ENCODE measurements around the gene RNF144A. TPM values are rescaled to one million over a fixed set of nuclear protein-coding genes. Genes with fewer than 3 reads are reported as not detected.

The RNF144A gene
- total and polyA plus RNA-seq, 9 donors = 10.4 to 47.7 (median 23.9) TPM

GRCh38 chr2:7004636-7005035, 87.4 kb downstream of the RNF144A start:
- H3K36me3 ChIP-seq = no peaks in the 10 kb centered on the region
- TF ChIP-seq CTCF (IDR thresholded peaks at IDR 0.05) = no peak
- TF ChIP-seq POLR2A (IDR thresholded peaks at IDR 0.05) = no peak
- TF ChIP-seq EP300 (IDR thresholded peaks at IDR 0.05) = no peak

GRCh38 chr2:7007488-7007845, 90.3 kb downstream of the RNF144A start:
- Histone ChIP-seq H3K9me3 (no peaks in the 10 kb centered on the region), H3K36me3 (no peaks in the 10 kb centered on the region), H3K27me3 (no peaks in the 10 kb centered on the region), H3K4me1 (ENCODE audit: insufficient read depth) (peaks cover 4% of the 10 kb centered on the region), H3K4me3 (no peak overlapping the region), H3K27ac (peak overlapping the region in 1 of 2 donors; percentile 55)
- DNase-seq = no peak
- 76 to 84% (median 79%) methylated on average over 9 of the region's 9 CpGs for WGBS, 3 donors
- TF ChIP-seq CTCF (IDR thresholded peaks at IDR 0.05) (no peak), POLR2A (IDR thresholded peaks at IDR 0.05) (no peak), EP300 (IDR thresholded peaks at IDR 0.05) (no peak)
- intact Hi-C loops (cut with DNase I) = no loop called here

More at GRCh38 chr2:7004636-7005035, 87.4 kb downstream of the RNF144A start:
- Histone ChIP-seq H3K4me3 (no peak overlapping the region), H3K27me3 (no peaks in the 10 kb centered on the region), H3K9me3 (no peaks in the 10 kb centered on the region), H3K27ac (no peak overlapping the region), H3K4me1 (ENCODE audit: insufficient read depth) (peaks cover 3% of the 10 kb centered on the region)
- intact Hi-C loops (cut with DNase I) = no loop called here
- no peak for DNase-seq
- 69 to 74% (median 73%) methylated on average over 4 of the region's 4 CpGs for WGBS, 3 donors

- peak in 2 of 3 donors; percentile 19 to 44 for TF ChIP-seq CTCF (IDR thresholded peaks at IDR 0.05)
- TF ChIP-seq POLR2A (IDR thresholded peaks at IDR 0.05) = no peak
- H3K27me3 ChIP-seq = no peaks in the 10 kb centered on the region
- intact Hi-C loops (cut with DNase I) = no loop called here
- WGBS, 3 donors = 41 to 50% (median 47%) methylated on average over 22 to 24 of the region's 24 CpGs
- DNase-seq = peak; percentile 64 to 83 (median 75)
- H3K27ac ChIP-seq = peak overlapping the region; percentile 55 to 58
- no peaks in the 10 kb centered on the region for H3K9me3 ChIP-seq
- no peaks in the 10 kb centered on the region for H3K36me3 ChIP-seq
- H3K4me3 ChIP-seq = no peak overlapping the region
- peaks cover 4% of the 10 kb centered on the region for H3K4me1 ChIP-seq (ENCODE audit: insufficient read depth)
Observed at GRCh38 chr2:7007846-7008741, 90.9 kb downstream of the RNF144A start.

- intact Hi-C loops (cut with DNase I) = no loop called here
- no peaks in the 10 kb centered on the region for H3K36me3 ChIP-seq
- DNase-seq = no peak
- no peaks in the 10 kb centered on the region for H3K9me3 ChIP-seq
- H3K27ac ChIP-seq = peak overlapping the region; percentile 44 to 68
- H3K4me1 ChIP-seq (ENCODE audit: insufficient read depth) = peaks cover 7% of the 10 kb centered on the region
- 88 to 97% (median 88%) methylated on average over 11 of the region's 11 CpGs for WGBS, 3 donors
- no peak for TF ChIP-seq POLR2A (IDR thresholded peaks at IDR 0.05)
- TF ChIP-seq CTCF (IDR thresholded peaks at IDR 0.05) = no peak
- TF ChIP-seq EP300 (IDR thresholded peaks at IDR 0.05) = no peak
- no peaks in the 10 kb centered on the region for H3K27me3 ChIP-seq
- no peak overlapping the region for H3K4me3 ChIP-seq
Observed at GRCh38 chr2:7009207-7009911, 92.1 kb downstream of the RNF144A start.

Data from ovary (tissue), 9 donors.